A549 (cell line): ENCODE measurements around the gene CREB3L1. TPM values are rescaled to one million over a fixed set of nuclear protein-coding genes. Genes with fewer than 3 reads are reported as not detected.

Experiments
- ATAC-seq, 2 experiments: fragments of 200-7000 bp in 1 of 2; fragments of >200 bp in 1 of 2; cut with Nextera tagmentation in 1 of 2; cut with Tn5 transposase in 1 of 2; 3 replicates each; pipeline versions ENCODE4 v1.8.0 to v1.9.1; 2018 to 2020; ENCODE audit warnings: mild to moderate bottlenecking in 1 of 2, moderate library complexity in 1 of 2
- CTCF ChIA-PET: fragments of 300-600 bp; sonication (Branson Sonifier 250); formaldehyde crosslinking; extraction: SDS; loops from one replicate; lab custom pipeline; 2021; ENCODE audit warnings: antibody characterized with exemption, inconsistent platforms; lab: Yijun Ruan, JAX
- POLR2A ChIA-PET: fragments of 350-600 bp; formaldehyde crosslinking; extraction: SDS; loops from one replicate; lab custom pipeline; 2021; ENCODE audit warnings: antibody characterized with exemption, inconsistent platforms; lab: Yijun Ruan, JAX
- DNase-seq, 2 experiments: peaks; one replicate each; pipeline versions ENCODE4 v3.0.0 to v3.0.0-alpha.2; 2011 to 2016; ENCODE audit warnings: low read depth in 1 of 2, low spot score in 1 of 2
- FAIRE-seq: peaks from 2 replicates; lab custom pipeline; 2011; peaks lifted over from hg19 to GRCh38; lab: Jason Lieb, UNC
- H3K27ac ChIP-seq, 2 experiments: fragments of >200 bp; sonication (Bioruptor Twin); formaldehyde crosslinking; 3 replicates each; pipeline ENCODE4 v1.5.1; 2016 to 2017
- H3K4me1 ChIP-seq: fragments of >200 bp; sonication (Bioruptor Twin); formaldehyde crosslinking; 3 replicates; pipeline ENCODE4 v1.6.1; 2016
- H3K4me2 ChIP-seq: fragments of >200 bp; sonication (Bioruptor Twin); formaldehyde crosslinking; 3 replicates; pipeline ENCODE4 v1.6.1; 2016
- H3K4me3 ChIP-seq: fragments of >200 bp; sonication (Bioruptor Twin); formaldehyde crosslinking; 3 replicates; pipeline ENCODE4 v1.5.1; 2016
- H3K9me3 ChIP-seq: fragments of >200 bp; sonication (Bioruptor Twin); formaldehyde crosslinking; 3 replicates; pipeline ENCODE4 v1.6.1; 2016
- CBX2 ChIP-seq: fragments of 200-600 bp; sonication (generic); IDR thresholded peaks from 2 replicates; pipeline ENCODE4 v1.6.1; 2016; ENCODE audit warnings: low read depth, mild to moderate bottlenecking, borderline replicate concordance
- EHF ChIP-seq: fragments of 250-450 bp; sonication (Bioruptor Pico); IDR thresholded peaks from 2 replicates; pipeline ENCODE4 v1.5.0; 2020; ENCODE audit warnings: mild to moderate bottlenecking
- EHMT2 ChIP-seq: fragments of 200-600 bp; sonication (generic); IDR thresholded peaks from 2 replicates; pipeline ENCODE4 v1.6.1; 2016; ENCODE audit warnings: antibody characterized with exemption, low read depth, mild to moderate bottlenecking, moderate library complexity
- FOSB ChIP-seq: fragments of 250-450 bp; sonication (Bioruptor Pico); IDR thresholded peaks from 2 replicates; pipeline ENCODE4 v1.5.0; 2020; ENCODE audit warnings: mild to moderate bottlenecking, moderate library complexity
- HEYL ChIP-seq: fragments of 250-450 bp; sonication (Bioruptor Pico); IDR thresholded peaks from 2 replicates; pipeline ENCODE4 v1.8.0; 2021; ENCODE audit warnings: mild to moderate bottlenecking, moderate library complexity
- JUNB ChIP-seq: fragments of >200 bp; sonication (Bioruptor Twin); formaldehyde crosslinking; IDR thresholded peaks from 2 replicates; pipeline ENCODE4 v1.6.1; 2016
- NPAS2 ChIP-seq: fragments of 250-450 bp; sonication (Bioruptor Pico); IDR thresholded peaks from 2 replicates; pipeline ENCODE4 v1.8.0; 2022; ENCODE audit warnings: mild to moderate bottlenecking, moderate library complexity, borderline replicate concordance
- POLR2A ChIP-seq: IDR thresholded peaks from 2 replicates; pipeline ENCODE4 v1.6.1; 2012; ENCODE audit warnings: mild to moderate bottlenecking, low read length
- POLR2AphosphoS2 ChIP-seq: conservative IDR thresholded peaks from 2 replicates; pipeline ENCODE4 v1.6.1; 2012; ENCODE audit warnings: low read length, improper control_type of control experiment, inconsistent platforms
- RFX5 ChIP-seq: fragments of 450-650 bp; IDR thresholded peaks from 2 replicates; pipeline ENCODE4 v1.7.1; 2014; ENCODE audit warnings: antibody characterized with exemption, mild to moderate bottlenecking, moderate library complexity
- SMC3 ChIP-seq: fragments of >200 bp; sonication (Bioruptor Twin); formaldehyde crosslinking; IDR thresholded peaks from 3 replicates; pipeline ENCODE4 v1.6.1; 2018; ENCODE audit warnings: inconsistent platforms
- ZFP36 ChIP-seq: fragments of 450-650 bp; IDR thresholded peaks from 2 replicates; pipeline ENCODE4 v1.6.1; 2014; ENCODE audit warnings: borderline replicate concordance; ENCODE audit not compliant: partially characterized antibody
- WGBS: methylation state at CpG from one replicate; pipeline ENCODE4 v1.1.6; 2017; ENCODE audit errors: missing lambda C conversion rate; 5-methylcytosine and 5-hydroxymethylcytosine counted together
- polyA plus RNA-seq, 4 experiments: library from polyadenylated mRNA; depleted of rRNA in 3 of 4; stranded (reverse); fragments of >200 nt; fragmentation: RNase III in 1 of 4; extraction: RNeasy Plus Mini Kit Qiagen cat#74134 plus additional on column Dnase treatment in 1 of 4; gene quantifications; 2 replicates in 3 of 4; 3 replicates in 1 of 4; pipeline ENCODE4 v1.2.3, GENCODE V29; 2011 to 2017
- TF ChIP-seq, protein P1 (sequence below): IDR thresholded peaks from 2 replicates; pipeline ENCODE4 v1.6.1; 2012

The CREB3L1 gene
- polyA plus RNA-seq, 2 of the 4 experiments (the other 2 are of a cell fraction): 0.61 to 2.3 TPM

DNA sequence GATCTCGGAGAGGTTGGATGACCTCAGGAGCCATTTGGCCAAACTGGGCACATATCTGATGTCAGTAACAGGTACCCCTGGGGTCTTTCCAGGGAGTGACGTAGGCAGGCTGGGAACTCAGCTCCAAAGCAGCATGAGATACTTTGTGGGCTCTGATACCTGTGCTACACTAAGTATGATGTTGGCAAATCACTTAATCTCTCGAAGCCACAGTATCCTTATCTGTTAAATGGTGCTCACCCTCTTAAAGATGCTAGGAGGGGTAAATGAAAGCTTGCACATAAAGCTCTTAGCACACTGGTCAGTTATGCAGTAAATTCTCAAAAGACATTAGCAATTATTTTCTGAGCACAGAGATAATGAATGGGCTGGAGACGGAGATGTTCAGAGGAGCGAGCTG, 52.7 kb downstream of the CREB3L1 start:
- FAIRE-seq (no peak), ATAC-seq (no peak), DNase-seq (no peak)
- Histone ChIP-seq H3K27ac (no peak overlapping the region), H3K9me3 (no peaks in the 10 kb centered on the region), H3K4me3 (no peak overlapping the region), H3K4me1 (no peaks in the 10 kb centered on the region), H3K4me2 (no peak overlapping the region)
- 78% methylated on average over 5 of the region's 5 CpGs for WGBS
- POLR2A ChIA-PET: interaction anchor here (1.0 kb wide), 1 partner anchor 87 kb away, joined by 5 read pairs; no protein-coding TSS in a partner anchor
- CTCF ChIA-PET: interaction anchor here (1.0 to 4.1 kb wide), 16 partner anchors 8 to 208 kb away, joined by 3 to 27 read pairs (median 4); partner anchors contain the start of genes CHRM4, CREB3L1 and DGKZ
- no peak for TF ChIP-seq POLR2A
- TF ChIP-seq HEYL (CRISPR knock-in tag): no peak

DNA sequence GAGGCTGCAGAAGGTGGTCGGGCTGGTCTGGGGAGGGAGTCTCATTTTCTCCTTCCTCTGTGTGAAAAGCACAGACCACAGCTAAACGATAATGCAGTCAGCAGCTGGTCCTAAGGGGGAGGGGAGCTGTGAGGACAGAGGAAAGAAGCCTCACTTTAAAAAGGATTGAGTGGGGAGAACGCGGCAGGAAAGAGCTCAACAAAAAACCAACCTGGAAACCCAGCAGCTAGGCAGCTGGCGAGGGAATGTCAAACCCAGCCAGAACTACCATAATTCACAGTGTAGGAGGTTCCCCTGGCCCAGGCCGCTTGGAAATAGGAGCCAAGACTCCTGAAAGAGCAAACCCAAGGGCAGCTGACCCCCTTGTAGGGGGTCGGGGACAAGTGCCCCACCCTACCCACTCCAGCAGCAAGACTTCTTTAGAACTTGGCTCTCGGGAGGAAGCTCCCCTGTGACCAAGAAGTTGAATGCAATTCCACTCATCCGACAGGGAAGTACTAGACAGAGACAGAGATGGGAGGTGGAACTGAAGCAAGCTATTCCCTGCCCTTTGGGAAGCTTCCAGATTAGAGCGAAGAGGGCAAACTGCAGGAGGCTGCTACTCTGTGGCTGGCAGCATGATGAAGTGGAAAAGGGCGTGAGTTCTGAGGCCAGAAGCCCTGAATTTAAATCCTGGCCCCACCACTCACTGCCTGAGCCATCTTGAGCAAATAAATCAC, 53.3 kb downstream of the CREB3L1 start:
- WGBS: 47% methylated on average over 11 of the region's 11 CpGs
- TF ChIP-seq RFX5: no peak
- TF ChIP-seq, all 56 proteins: peak for 0

DNA sequence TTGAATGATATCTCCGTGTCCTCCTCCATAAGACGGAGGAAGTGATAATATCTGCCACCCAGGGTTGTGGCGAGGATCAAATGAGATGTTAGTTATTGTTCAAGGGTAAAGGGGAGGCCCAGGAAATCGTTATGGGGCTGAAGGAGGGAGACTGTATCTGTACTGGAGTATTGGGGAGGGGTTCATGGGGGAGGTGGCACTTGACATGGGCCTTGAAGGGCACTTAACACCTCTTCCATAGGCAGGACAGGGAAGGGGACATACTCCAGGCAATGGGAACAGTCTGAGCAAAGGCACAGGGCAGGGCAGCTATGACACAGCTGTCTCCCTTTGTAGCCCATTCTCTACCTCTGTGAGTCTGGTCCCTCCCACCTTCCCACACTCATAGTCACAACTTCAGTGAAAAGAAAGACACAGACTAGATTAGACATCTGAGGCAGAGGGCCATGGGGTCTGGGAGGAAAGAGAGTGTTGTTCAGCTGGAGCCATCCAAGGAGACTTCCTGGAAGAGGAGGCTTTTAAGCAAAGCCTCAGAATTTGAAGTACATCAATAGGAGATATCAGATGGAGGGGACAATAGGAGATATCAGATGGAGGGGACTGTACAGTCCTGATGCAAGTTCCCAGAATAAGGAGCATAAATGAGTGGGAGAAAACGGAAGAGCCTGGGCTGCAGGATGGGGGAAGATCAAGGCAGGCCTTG, 54.0 kb downstream of the CREB3L1 start:
- no peak overlapping the region for H3K27ac ChIP-seq
- WGBS: 75% methylated on average over 5 of the region's 5 CpGs
- no peaks in the 10 kb centered on the region for H3K4me1 ChIP-seq
- no peak overlapping the region for H3K4me2 ChIP-seq
- FAIRE-seq (no peak), ATAC-seq (no peak), DNase-seq (no peak)
- CTCF ChIA-PET: interaction anchor here (1.0 to 4.1 kb wide), 10 partner anchors 11 to 206 kb away, joined by 3 to 27 read pairs (median 6); partner anchors contain the start of genes CHRM4 and DGKZ
- TF ChIP-seq NPAS2: no peak
- peak; percentile 83 for TF ChIP-seq ZFP36
- H3K4me3 ChIP-seq: no peak overlapping the region
- H3K9me3 ChIP-seq: no peaks in the 10 kb centered on the region
- POLR2A ChIA-PET: no interaction called here

More for the DNA sequence above, 53.3 kb downstream of the CREB3L1 start:
- Histone ChIP-seq H3K4me1 (no peaks in the 10 kb centered on the region), H3K4me2 (no peak overlapping the region), H3K9me3 (no peaks in the 10 kb centered on the region), H3K4me3 (no peak overlapping the region), H3K27ac (no peak overlapping the region)
- no peak for ATAC-seq
- no peak for DNase-seq
- FAIRE-seq: no peak
- CTCF ChIA-PET: interaction anchor here (1.0 to 4.1 kb wide), 15 partner anchors 9 to 207 kb away, joined by 3 to 27 read pairs (median 5); partner anchors contain the start of genes CHRM4 and DGKZ
- POLR2A ChIA-PET: interaction anchor here (1.0 kb wide), 1 partner anchor 87 kb away, joined by 5 read pairs; no protein-coding TSS in a partner anchor

DNA sequence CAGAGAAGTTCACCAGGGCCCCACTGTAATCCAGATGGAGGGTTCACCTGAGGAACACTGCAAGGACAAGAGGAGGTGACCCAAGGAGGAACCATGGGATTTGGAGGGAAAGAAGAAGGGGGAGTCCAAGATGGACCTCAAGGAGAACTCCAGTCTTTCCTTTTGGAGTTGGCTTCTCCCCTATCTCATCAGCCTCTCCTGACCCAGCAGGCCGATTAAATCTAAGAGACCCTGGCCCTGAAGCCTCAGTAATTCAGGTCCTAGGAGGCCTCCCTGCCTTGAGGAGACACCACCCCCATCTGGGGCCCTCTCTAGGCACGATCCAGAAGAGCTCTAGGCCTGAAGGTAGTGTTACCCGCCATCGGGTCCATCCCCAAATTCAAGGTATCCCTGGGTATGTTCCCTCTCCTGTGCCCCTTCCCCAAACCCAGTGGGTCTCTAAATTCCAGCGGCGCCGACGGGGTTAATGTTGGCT, 54.7 kb downstream of the CREB3L1 start:
- H3K27ac ChIP-seq: no peak overlapping the region
- no peak overlapping the region for H3K4me2 ChIP-seq
- CTCF ChIA-PET: interaction anchor here (0.8 to 3.3 kb wide), 6 partner anchors 10 to 337 kb away, joined by 3 to 23 read pairs (median 4); no protein-coding TSS in a partner anchor
- ATAC-seq (no peak), DNase-seq (no peak), FAIRE-seq (no peak)
- no peaks in the 10 kb centered on the region for H3K4me1 ChIP-seq
- no peak for TF ChIP-seq POLR2A
- H3K4me3 ChIP-seq: no peak overlapping the region
- H3K9me3 ChIP-seq: no peaks in the 10 kb centered on the region
- WGBS: 85% methylated on average over 7 of the region's 8 CpGs
- POLR2A ChIA-PET: no interaction called here

DNA sequence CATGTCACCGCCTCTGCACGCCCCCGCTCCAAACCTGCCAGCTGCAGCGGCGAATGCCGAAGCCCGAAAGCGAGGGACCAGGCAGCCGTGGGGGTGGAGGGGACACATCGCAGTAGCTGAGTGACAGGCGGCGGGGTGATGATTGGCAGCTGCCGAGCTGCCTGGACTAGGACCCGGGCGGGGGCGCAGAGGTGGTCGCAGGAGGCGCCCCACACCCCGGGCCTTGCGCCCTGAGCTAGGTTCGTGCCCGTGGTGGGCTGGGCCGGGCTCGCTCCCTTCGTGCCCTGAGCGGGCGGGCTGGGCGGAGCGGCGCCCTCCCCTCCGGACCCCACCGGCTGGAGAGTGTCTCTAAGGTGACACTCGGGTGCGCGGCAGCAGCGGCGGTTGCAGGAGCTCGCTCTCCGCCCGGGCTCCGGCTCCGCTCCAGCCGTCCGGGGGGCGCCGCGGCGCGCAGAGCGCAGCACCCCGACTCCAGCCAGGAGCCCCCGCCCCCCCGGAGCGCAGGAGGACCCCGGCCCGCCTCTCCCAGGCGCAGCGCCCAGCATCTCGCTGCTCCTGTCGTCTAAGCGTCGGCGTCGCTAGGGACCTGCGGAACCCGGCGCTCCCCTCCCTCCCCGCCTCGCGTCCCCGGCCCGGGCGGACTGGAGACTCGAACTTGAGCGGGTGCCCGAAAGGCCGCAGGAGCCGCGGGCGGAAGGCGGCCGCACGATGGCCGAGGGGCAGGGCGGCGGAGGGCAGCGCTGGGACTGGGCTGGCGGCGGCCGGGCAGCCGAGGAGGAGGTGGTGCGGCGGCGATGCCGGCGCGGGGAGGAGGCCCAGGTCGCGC, 55.3 kb downstream of the CREB3L1 start:
- H3K4me2 ChIP-seq: peak overlapping the region; percentile 73
- ChIA-PET CTCF (interaction anchor here (0.8 to 1.5 kb wide), 9 partner anchors 10 to 338 kb away, joined by 3 to 6 read pairs (median 4); no protein-coding TSS in a partner anchor), POLR2A (no interaction called here)
- TF ChIP-seq JUNB (no peak), POLR2AphosphoS2 (no peak), HEYL (CRISPR knock-in tag) (no peak), EHF (CRISPR knock-in tag) (no peak), SMC3 (no peak), FOSB (CRISPR knock-in tag) (no peak), CBX2 (no peak), EHMT2 (no peak)
- TF ChIP-seq, protein P1, sequence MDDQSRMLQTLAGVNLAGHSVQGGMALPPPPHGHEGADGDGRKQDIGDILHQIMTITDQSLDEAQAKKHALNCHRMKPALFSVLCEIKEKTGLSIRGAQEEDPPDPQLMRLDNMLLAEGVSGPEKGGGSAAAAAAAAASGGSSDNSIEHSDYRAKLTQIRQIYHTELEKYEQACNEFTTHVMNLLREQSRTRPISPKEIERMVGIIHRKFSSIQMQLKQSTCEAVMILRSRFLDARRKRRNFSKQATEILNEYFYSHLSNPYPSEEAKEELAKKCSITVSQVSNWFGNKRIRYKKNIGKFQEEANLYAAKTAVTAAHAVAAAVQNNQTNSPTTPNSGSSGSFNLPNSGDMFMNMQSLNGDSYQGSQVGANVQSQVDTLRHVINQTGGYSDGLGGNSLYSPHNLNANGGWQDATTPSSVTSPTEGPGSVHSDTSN: no peak
- H3K4me1 ChIP-seq: no peaks in the 10 kb centered on the region
- WGBS: 57% methylated on average over 28 of the region's 99 CpGs
- H3K9me3 ChIP-seq: no peaks in the 10 kb centered on the region
- DNase-seq (no peak), FAIRE-seq (no peak), ATAC-seq (peak in 1 of 2 experiments; percentile 45; a peak in 2 of 6 replicates)
- peak overlapping the region; percentile 28; the same call in 1 of the 3 replicates for H3K4me3 ChIP-seq
- peak overlapping the region in 1 of 2 experiments; percentile 30; a peak in 2 of 6 replicates for H3K27ac ChIP-seq
